ENCODE measurements around the gene CAMTA1. TPM values are rescaled to one million over a fixed set of nuclear protein-coding genes. Genes with fewer than 3 reads are reported as not detected.

The CAMTA1 gene
- total RNA-seq, 2 donors from 2014 or later: 105 to 113 TPM

- Histone ChIP-seq H3K27me3 (replicated peaks; ENCODE audit: insufficient read depth) (no peaks in the 10 kb centered on the region), H3K4me3 (no peak overlapping the region), H3K27ac (no peak overlapping the region), H3K36me3 (no peaks in the 10 kb centered on the region), H3K4me1 (ENCODE audit: control insufficient read depth in 1 of 2, low read depth in 2 of 2) (peaks cover 2 to 4% of the 10 kb centered on the region in 2 donors), H3K9me3 (no peaks in the 10 kb centered on the region)
- ATAC-seq (ENCODE audit: insufficient number of reproducible peaks, low FRiP score, low read depth): no peak
- TF ChIP-seq, protein P1, sequence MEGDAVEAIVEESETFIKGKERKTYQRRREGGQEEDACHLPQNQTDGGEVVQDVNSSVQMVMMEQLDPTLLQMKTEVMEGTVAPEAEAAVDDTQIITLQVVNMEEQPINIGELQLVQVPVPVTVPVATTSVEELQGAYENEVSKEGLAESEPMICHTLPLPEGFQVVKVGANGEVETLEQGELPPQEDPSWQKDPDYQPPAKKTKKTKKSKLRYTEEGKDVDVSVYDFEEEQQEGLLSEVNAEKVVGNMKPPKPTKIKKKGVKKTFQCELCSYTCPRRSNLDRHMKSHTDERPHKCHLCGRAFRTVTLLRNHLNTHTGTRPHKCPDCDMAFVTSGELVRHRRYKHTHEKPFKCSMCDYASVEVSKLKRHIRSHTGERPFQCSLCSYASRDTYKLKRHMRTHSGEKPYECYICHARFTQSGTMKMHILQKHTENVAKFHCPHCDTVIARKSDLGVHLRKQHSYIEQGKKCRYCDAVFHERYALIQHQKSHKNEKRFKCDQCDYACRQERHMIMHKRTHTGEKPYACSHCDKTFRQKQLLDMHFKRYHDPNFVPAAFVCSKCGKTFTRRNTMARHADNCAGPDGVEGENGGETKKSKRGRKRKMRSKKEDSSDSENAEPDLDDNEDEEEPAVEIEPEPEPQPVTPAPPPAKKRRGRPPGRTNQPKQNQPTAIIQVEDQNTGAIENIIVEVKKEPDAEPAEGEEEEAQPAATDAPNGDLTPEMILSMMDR (IDR thresholded peaks at IDR 0.05): no peak
- no peak for DNase-seq (ENCODE audit: low spot score)
These were observed 99.4 kb downstream of the CAMTA1 start for GRCh38 chr1:6884652-6885153.

DNA sequence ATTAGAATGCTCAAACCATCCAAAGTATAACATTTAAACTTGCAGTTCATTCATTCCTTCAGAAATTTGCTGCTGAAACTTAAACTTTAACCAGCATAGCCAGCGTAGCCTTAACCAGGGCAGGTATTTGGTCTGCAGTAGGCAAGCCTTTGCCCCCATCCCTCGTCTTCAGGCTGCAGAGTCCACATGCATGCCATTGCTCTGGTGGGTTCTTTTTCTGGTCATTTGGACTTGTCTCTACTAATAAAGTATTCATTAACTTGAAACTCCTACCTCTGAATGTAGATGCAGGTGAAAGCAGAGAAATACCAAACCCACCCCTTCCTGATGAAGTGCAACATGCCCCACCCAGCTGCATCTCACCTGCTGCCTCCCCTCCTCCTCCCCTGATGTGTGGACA, 100.2 kb downstream of the CAMTA1 start:
- Histone ChIP-seq H3K27ac (no peak overlapping the region), H3K4me3 (no peak overlapping the region), H3K36me3 (no peaks in the 10 kb centered on the region), H3K4me1 (ENCODE audit: control insufficient read depth in 1 of 2, low read depth in 2 of 2) (peaks cover 3 to 8% of the 10 kb centered on the region in 2 donors), H3K27me3 (replicated peaks; ENCODE audit: insufficient read depth) (no peaks in the 10 kb centered on the region), H3K9me3 (no peaks in the 10 kb centered on the region)
- ATAC-seq (ENCODE audit: insufficient number of reproducible peaks, low FRiP score, low read depth) (no peak), DNase-seq (ENCODE audit: low spot score) (no peak)
- TF ChIP-seq, protein P1 (IDR thresholded peaks at IDR 0.05): no peak

DNA sequence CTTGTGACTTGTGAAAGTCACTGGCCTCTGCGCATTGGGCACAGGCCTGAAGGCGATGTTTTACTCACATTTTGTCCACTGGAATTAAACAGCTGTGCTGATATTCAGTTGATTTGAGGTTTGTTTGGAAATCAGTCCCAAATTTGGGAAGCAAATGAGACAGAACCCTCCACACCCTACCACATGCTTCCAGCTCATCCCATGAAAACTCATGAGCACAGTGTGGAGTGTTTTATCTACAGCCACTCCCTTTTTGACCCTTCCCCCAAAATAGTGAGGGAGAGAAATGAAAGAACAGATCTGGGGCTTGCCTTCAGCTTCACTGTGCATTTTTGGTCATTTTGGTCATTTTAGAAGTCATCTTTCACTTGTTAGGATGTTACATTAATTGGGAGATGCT, 101.3 kb downstream of the CAMTA1 start:
- Histone ChIP-seq H3K4me3 (no peak overlapping the region), H3K4me1 (ENCODE audit: control insufficient read depth in 1 of 2, low read depth in 2 of 2) (peaks cover 3 to 8% of the 10 kb centered on the region in 2 donors), H3K9me3 (no peaks in the 10 kb centered on the region), H3K36me3 (no peaks in the 10 kb centered on the region), H3K27ac (no peak overlapping the region), H3K27me3 (replicated peaks; ENCODE audit: insufficient read depth) (no peaks in the 10 kb centered on the region)
- DNase-seq (ENCODE audit: low spot score): no peak
- TF ChIP-seq, protein P1 (IDR thresholded peaks at IDR 0.05): no peak
- ATAC-seq (ENCODE audit: insufficient number of reproducible peaks, low FRiP score, low read depth): no peak

DNA sequence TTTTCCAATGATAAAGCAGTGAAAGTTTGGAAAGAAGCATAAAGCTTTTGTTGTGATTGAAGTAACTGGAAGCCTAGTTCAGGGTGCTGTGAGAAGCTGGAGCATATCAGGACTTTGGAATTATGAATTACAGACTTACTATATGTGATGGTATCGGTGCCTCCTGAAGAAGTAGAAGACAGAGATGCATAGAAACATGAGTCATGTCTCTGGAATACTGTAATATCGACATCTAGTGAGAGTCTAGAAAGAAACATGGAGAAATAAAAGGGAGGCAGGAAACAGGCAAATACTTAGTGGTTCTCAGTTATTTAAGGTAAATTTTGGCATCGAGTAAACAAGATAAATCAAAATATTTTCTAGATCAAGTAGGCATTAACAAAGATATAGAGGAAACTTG, 103.0 kb downstream of the CAMTA1 start:
- H3K4me1 ChIP-seq (ENCODE audit: control insufficient read depth in 1 of 2, low read depth in 2 of 2): peaks cover 3 to 8% of the 10 kb centered on the region in 2 donors
- no peak overlapping the region for H3K27ac ChIP-seq
- no peak overlapping the region for H3K4me3 ChIP-seq
- TF ChIP-seq, protein P1 (IDR thresholded peaks at IDR 0.05): no peak
- no peaks in the 10 kb centered on the region for H3K9me3 ChIP-seq
- H3K36me3 ChIP-seq: no peaks in the 10 kb centered on the region
- H3K27me3 ChIP-seq (replicated peaks; ENCODE audit: insufficient read depth): no peaks in the 10 kb centered on the region
- DNase-seq (ENCODE audit: low spot score): no peak
- no peak for ATAC-seq (ENCODE audit: insufficient number of reproducible peaks, low FRiP score, low read depth)

DNA sequence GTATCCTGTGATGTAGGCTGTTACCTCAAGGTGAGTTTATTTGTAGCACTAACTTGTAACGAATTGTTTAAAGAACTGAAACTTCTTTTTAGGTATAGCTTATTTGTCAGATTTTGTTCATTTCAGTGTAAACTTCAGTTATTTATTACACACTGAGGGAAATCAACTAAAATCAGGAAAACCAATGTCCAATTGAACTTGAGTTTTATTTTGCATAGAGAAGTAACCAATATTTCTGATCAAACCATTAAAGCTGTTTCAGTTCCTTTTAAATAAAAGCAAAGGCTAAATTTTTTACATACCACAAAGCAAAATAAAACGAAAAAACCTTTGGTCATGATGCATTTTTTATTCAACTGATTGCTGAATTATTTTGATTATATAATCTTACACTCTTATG, 103.6 kb downstream of the CAMTA1 start:
- no peak for ATAC-seq (ENCODE audit: insufficient number of reproducible peaks, low FRiP score, low read depth)
- TF ChIP-seq, protein P1 (IDR thresholded peaks at IDR 0.05): no peak
- Histone ChIP-seq H3K9me3 (no peaks in the 10 kb centered on the region), H3K4me1 (ENCODE audit: control insufficient read depth in 1 of 2, low read depth in 2 of 2) (peaks cover 3 to 8% of the 10 kb centered on the region in 2 donors), H3K4me3 (no peak overlapping the region), H3K27me3 (replicated peaks; ENCODE audit: insufficient read depth) (no peaks in the 10 kb centered on the region), H3K36me3 (no peaks in the 10 kb centered on the region), H3K27ac (no peak overlapping the region)
- DNase-seq (ENCODE audit: low spot score): no peak
